OCI-LY3 (cell line): ENCODE measurements around the gene TSPAN5.

Experiments
- H2AFZ ChIP-seq: fragments of 200-600, 300-600 bp; shearing (Covaris generic); 2 replicates; pipeline ENCODE4 v1.6.0; 2014; ENCODE audit warnings: antibody characterized with exemption, low read depth, low read length
- H3K27ac ChIP-seq: fragments of 200-600, 300-600 bp; sonication (generic); 2 replicates; pipeline ENCODE4 v1.5.1; 2014; ENCODE audit warnings: mild to moderate bottlenecking, low read length, moderate library complexity, mixed read lengths
- H3K27me3 ChIP-seq: fragments of 200-600, 300-600 bp; sonication (generic); 2 replicates; pipeline ENCODE4 v1.6.1; 2014; ENCODE audit warnings: low read depth, low read length, mixed read lengths
- H3K36me3 ChIP-seq: fragments of 200-600, 300-600 bp; sonication (generic); replicated peaks from 2 replicates; pipeline ENCODE3; 2014; ENCODE audit warnings: low read depth, low read length, mixed read lengths
- H3K4me1 ChIP-seq: fragments of 300-600, 200-600 bp; sonication (generic); 2 replicates; pipeline ENCODE4 v1.6.1; 2014; ENCODE audit warnings: low read length, mixed read lengths
- H3K4me2 ChIP-seq: fragments of 200-600, 300-600 bp; sonication (generic); 2 replicates; pipeline ENCODE4 v1.6.1; 2014; ENCODE audit warnings: low read length, mixed read lengths
- H3K4me3 ChIP-seq: fragments of 300-600, 200-600 bp; sonication (generic); 2 replicates; pipeline ENCODE4 v1.5.1; 2014; ENCODE audit warnings: antibody characterized with exemption, mild to moderate bottlenecking, low read length, moderate library complexity
- H3K79me2 ChIP-seq: fragments of 300-600, 200-600 bp; shearing (Covaris generic); 2 replicates; pipeline ENCODE4 v1.6.1; 2014; ENCODE audit warnings: mild to moderate bottlenecking, low read length, mixed read lengths
- H3K9ac ChIP-seq: fragments of 300-600, 200-600 bp; shearing (Covaris generic); 2 replicates; pipeline ENCODE4 v1.6.0; 2014; ENCODE audit warnings: mild to moderate bottlenecking, low read length, moderate library complexity
- H3K9me3 ChIP-seq: fragments of 200-600, 300-600 bp; shearing (Covaris generic); 2 replicates; pipeline ENCODE4 v1.6.1; 2014; ENCODE audit warnings: low read length, mixed read lengths; ENCODE audit not compliant: insufficient read depth
- H4K20me1 ChIP-seq: fragments of 200-600, 300-600 bp; sonication (generic); 2 replicates; pipeline ENCODE4 v1.6.1; 2016; ENCODE audit warnings: low read length, mixed read lengths; ENCODE audit not compliant: insufficient read depth
- EZH2phosphoT487 ChIP-seq: fragments of 200-600 bp; shearing (Covaris generic); IDR thresholded peaks from 2 replicates; pipeline ENCODE4 v1.6.1; 2018; ENCODE audit warnings: antibody characterized with exemption, mixed run types, low read depth
- TF ChIP-seq, protein P1 (sequence below): fragments of 200-600, 300-600 bp; sonication (generic); IDR thresholded peaks from 2 replicates; pipeline ENCODE4 v1.5.1; 2014; ENCODE audit warnings: antibody characterized with exemption, low read length, low read depth

Gene TSPAN5

GRCh38 chr4:98516441-98517217 lies 141.8 kb downstream of the TSPAN5 start:
- no peak overlapping the region for H3K9ac ChIP-seq
- H3K9me3 ChIP-seq: peaks cover 9% of the 10 kb centered on the region
- peaks cover 57% of the 10 kb centered on the region for H3K4me1 ChIP-seq
- no peak overlapping the region for H2AFZ ChIP-seq
- no peak overlapping the region for H3K4me3 ChIP-seq
- H3K79me2 ChIP-seq: peaks cover 51% of the 10 kb centered on the region
- H4K20me1 ChIP-seq: no peaks in the 10 kb centered on the region
- H3K36me3 ChIP-seq: peaks cover 8% of the 10 kb centered on the region
- no peaks in the 10 kb centered on the region for H3K27me3 ChIP-seq
- H3K4me2 ChIP-seq: no peak overlapping the region
- TF ChIP-seq, protein P1, sequence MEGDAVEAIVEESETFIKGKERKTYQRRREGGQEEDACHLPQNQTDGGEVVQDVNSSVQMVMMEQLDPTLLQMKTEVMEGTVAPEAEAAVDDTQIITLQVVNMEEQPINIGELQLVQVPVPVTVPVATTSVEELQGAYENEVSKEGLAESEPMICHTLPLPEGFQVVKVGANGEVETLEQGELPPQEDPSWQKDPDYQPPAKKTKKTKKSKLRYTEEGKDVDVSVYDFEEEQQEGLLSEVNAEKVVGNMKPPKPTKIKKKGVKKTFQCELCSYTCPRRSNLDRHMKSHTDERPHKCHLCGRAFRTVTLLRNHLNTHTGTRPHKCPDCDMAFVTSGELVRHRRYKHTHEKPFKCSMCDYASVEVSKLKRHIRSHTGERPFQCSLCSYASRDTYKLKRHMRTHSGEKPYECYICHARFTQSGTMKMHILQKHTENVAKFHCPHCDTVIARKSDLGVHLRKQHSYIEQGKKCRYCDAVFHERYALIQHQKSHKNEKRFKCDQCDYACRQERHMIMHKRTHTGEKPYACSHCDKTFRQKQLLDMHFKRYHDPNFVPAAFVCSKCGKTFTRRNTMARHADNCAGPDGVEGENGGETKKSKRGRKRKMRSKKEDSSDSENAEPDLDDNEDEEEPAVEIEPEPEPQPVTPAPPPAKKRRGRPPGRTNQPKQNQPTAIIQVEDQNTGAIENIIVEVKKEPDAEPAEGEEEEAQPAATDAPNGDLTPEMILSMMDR: no peak
- no peak for TF ChIP-seq EZH2phosphoT487
- no peak overlapping the region for H3K27ac ChIP-seq

- Histone ChIP-seq H4K20me1 (no peaks in the 10 kb centered on the region; the same call in 1 of the 2 replicates), H3K9me3 (peaks cover 9% of the 10 kb centered on the region), H2AFZ (no peak overlapping the region), H3K79me2 (peaks cover 45% of the 10 kb centered on the region), H3K4me2 (no peak overlapping the region), H3K9ac (no peak overlapping the region), H3K4me3 (no peak overlapping the region), H3K36me3 (peaks cover 8% of the 10 kb centered on the region), H3K27me3 (no peaks in the 10 kb centered on the region), H3K27ac (no peak overlapping the region), H3K4me1 (peaks cover 54% of the 10 kb centered on the region)
- TF ChIP-seq EZH2phosphoT487: no peak
- TF ChIP-seq, protein P1: no peak
These were observed 142.4 kb downstream of the TSPAN5 start for GRCh38 chr4:98516042-98516440.

DNA sequence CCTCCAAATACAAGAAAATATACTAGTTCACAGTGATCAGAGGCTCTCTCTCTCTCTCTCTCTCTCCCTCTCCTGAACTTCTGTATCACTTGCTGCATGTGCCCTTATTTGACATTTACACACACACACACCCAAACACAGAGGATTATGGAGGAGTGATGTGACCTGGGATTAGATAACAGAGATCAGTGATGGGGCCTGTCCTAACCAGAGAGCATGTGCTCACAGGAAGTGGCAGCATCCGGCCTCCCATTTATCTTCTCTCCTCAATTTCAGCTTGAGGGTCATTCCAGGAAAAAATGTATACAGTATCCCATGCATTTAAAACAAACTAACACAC lies 143.0 kb downstream of the TSPAN5 start:
- no peak overlapping the region for H3K4me2 ChIP-seq
- no peak overlapping the region for H2AFZ ChIP-seq
- H3K4me1 ChIP-seq: peaks cover 59% of the 10 kb centered on the region
- peaks cover 47% of the 10 kb centered on the region for H3K79me2 ChIP-seq
- TF ChIP-seq EZH2phosphoT487: no peak
- TF ChIP-seq, protein P1: no peak
- no peak overlapping the region for H3K27ac ChIP-seq
- peaks cover 9% of the 10 kb centered on the region for H3K9me3 ChIP-seq
- H3K4me3 ChIP-seq: no peak overlapping the region
- H3K36me3 ChIP-seq: peaks cover 8% of the 10 kb centered on the region
- H3K9ac ChIP-seq: no peak overlapping the region
- H4K20me1 ChIP-seq: peaks cover 6% of the 10 kb centered on the region; the same call in 1 of the 2 replicates
- H3K27me3 ChIP-seq: no peaks in the 10 kb centered on the region

DNA sequence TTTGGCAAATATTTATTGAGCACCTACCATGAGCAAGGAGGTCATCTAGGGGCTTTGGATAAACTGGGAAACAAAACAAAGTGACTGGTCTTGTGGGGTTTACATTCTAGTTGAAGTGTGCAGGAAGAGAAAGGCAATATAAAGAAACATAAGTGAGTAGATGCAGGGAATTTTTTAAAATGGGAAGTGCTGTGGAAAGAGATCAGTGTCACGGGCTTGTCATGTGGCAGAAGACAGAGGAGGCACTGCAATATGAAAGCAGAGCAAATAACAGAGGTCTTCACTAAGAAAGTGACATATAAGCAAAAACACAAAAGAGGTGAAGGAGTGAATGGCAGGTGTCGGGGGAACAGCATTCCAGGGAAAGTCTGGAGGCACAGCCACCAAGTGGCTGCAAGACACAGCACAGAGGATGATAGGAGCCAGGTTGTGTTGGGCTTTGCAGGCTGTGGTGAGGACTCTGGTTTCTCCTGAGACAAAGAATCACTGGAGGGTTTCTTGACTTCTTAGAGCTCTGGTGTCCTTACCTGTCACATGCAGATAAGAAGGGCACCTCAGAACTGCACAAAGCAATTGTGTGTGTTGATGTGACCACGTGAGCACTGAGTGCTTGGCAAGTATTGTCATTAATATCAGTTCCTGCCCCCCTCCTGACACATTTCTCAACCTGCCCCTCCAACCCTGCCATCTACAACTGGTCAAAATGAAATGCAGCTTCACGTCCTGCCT lies 143.5 kb downstream of the TSPAN5 start:
- Histone ChIP-seq H3K4me3 (no peak overlapping the region), H4K20me1 (peaks cover 6% of the 10 kb centered on the region; the same call in 1 of the 2 replicates), H3K9me3 (peaks cover 9% of the 10 kb centered on the region), H2AFZ (no peak overlapping the region), H3K27ac (no peak overlapping the region), H3K27me3 (no peaks in the 10 kb centered on the region), H3K36me3 (peaks cover 8% of the 10 kb centered on the region), H3K9ac (no peak overlapping the region), H3K79me2 (peaks cover 45% of the 10 kb centered on the region), H3K4me2 (no peak overlapping the region), H3K4me1 (peaks cover 55% of the 10 kb centered on the region)
- TF ChIP-seq, protein P1: no peak
- no peak for TF ChIP-seq EZH2phosphoT487
